ENCODE results near the gene ASTN1.

DNA sequence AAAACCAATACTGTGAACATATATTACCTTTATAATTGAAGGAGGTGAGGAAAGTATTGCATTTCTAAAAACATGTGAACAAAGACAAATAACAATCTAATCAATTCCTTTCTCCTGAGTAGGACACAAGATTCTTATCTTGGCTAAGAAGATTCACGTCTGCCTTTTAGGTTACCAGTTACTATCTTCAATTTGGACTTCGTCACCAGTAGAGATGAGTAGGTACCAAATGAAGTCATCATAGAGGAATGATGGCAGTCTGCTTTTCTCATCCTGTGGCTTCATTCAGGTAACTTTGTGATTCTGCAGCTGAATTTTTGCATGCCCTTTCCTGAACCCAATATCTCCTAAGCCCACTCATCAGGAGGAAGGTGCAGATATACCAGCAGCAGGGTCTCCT is 32.4 kb downstream of the ASTN1 start:
- TF ChIP-seq BMI1 (IDR thresholded peaks at IDR 0.05; ENCODE audit: low read length): no peak
- TF ChIP-seq SP2 (IDR thresholded peaks at IDR 0.05; ENCODE audit: extremely low read depth, low read depth, low read length, poor library complexity, severe bottlenecking): no peak
- TF ChIP-seq ZNF668 (CRISPR knock-in tag; IDR thresholded peaks at IDR 0.05): no peak
- TF ChIP-seq, protein P1, sequence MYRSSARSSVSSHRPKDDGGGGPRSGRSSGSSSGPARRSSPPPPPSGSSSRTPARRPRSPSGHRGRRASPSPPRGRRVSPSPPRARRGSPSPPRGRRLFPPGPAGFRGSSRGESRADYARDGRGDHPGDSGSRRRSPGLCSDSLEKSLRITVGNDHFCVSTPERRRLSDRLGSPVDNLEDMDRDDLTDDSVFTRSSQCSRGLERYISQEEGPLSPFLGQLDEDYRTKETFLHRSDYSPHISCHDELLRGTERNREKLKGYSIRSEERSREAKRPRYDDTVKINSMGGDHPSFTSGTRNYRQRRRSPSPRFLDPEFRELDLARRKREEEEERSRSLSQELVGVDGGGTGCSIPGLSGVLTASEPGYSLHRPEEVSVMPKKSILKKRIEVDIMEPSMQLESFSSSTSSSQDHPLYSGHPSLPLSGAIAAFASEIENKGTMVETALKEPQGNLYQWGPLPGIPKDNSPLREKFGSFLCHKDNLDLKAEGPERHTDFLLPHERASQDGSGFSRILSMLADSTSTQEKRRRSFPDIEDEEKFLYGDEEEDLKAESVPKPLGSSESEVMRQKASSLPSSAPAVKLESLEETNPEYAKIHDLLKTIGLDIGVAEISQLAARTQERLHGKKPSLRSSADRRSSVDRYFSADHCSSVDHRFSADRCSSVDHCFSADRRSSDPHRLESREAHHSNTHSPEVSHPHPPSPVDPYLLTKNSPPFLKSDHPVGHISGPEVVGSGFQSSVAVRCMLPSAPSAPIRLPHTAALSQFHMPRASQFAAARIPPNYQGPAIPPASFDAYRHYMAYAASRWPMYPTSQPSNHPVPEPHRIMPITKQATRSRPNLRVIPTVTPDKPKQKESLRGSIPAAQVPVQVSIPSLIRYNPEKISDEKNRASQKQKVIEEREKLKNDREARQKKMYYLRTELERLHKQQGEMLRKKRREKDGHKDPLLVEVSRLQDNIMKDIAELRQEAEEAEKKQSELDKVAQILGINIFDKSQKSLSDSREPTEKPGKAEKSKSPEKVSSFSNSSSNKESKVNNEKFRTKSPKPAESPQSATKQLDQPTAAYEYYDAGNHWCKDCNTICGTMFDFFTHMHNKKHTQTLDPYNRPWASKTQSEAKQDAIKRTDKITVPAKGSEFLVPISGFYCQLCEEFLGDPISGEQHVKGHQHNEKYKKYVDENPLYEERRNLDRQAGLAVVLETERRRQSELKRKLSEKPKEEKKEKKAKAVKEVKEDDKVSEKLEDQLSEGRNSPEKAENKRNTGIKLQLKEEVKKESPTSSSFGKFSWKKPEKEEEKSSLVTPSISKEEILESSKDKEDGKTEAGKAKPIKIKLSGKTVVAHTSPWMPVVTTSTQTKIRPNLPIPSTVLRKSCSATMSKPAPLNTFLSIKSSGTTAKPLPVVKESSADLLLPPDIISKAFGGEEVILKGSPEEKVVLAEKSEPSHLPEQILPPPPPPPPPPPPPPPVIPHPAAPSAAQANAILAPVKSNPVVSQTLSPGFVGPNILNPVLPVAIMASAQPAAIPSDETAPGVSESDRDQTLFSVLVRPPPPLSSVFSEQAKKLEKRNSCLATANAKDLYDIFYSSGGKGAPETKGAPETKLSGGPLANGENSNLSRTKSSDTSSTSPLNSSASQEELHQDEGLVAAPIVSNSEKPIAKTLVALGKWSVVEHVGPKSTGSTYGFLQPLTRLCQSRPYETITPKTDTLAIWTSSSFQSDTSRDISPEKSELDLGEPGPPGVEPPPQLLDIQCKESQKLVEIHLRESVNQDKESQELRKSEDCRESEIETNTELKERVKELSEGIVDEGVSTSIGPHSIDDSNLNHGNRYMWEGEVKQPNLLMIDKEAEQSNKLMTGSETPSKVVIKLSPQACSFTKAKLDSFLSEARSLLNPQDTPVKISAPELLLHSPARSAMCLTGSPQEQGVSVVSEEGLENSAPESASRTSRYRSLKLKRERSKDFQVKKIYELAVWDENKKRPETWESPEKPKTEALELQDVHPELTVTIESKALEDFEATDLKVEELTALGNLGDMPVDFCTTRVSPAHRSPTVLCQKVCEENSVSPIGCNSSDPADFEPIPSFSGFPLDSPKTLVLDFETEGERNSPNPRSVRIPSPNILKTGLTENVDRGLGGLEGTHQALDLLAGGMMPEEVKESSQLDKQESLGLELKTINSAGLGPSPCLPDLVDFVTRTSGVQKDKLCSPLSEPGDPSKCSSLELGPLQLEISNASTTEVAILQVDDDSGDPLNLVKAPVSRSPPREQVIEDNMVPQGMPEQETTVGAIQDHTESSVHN (IDR thresholded peaks at IDR 0.05; ENCODE audit: borderline replicate concordance in 1 of 2, low read depth in 1 of 2): no peak
- TF ChIP-seq, protein P2, sequence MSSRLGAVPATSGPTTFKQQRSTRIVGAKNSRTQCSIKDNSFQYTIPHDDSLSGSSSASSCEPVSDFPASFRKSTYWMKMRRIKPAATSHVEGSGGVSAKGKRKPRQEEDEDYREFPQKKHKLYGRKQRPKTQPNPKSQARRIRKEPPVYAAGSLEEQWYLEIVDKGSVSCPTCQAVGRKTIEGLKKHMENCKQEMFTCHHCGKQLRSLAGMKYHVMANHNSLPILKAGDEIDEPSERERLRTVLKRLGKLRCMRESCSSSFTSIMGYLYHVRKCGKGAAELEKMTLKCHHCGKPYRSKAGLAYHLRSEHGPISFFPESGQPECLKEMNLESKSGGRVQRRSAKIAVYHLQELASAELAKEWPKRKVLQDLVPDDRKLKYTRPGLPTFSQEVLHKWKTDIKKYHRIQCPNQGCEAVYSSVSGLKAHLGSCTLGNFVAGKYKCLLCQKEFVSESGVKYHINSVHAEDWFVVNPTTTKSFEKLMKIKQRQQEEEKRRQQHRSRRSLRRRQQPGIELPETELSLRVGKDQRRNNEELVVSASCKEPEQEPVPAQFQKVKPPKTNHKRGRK (tag; IDR thresholded peaks at IDR 0.05): no peak
- no peak for TF ChIP-seq MXI1 (IDR thresholded peaks at IDR 0.05; ENCODE audit: low read depth, low read length)
- TF ChIP-seq ZBTB7A (IDR thresholded peaks at IDR 0.05; ENCODE audit: borderline replicate concordance, control insufficient read depth, low read depth, low read length): no peak
- TF ChIP-seq GABPB1 (CRISPR knock-in tag; IDR thresholded peaks at IDR 0.05): no peak
- TF ChIP-seq STAT5B (CRISPR knock-in tag; IDR thresholded peaks at IDR 0.05): no peak
- TF ChIP-seq XRCC5 (IDR thresholded peaks at IDR 0.05; ENCODE audit: low read depth, low read length): no peak

Data from K562 (cell line).